H9 (cell line): Measurements from ENCODE around the gene MYCBPAP. TPM values are rescaled to one million over a fixed set of nuclear protein-coding genes. Genes with fewer than 3 reads are reported as not detected.

Source experiments
- DNase-seq: peaks from one replicate; pipeline ENCODE4 v3.0.0-alpha.2; 2017
- H2AFZ ChIP-seq: one replicate; pipeline ENCODE4 v1.6.1; 2013; ENCODE audit warnings: mild to moderate bottlenecking, low read length, control low read depth, moderate library complexity
- H2AK5ac ChIP-seq: 2 replicates; pipeline ENCODE4 v1.6.1; 2013; ENCODE audit warnings: low read length, control low read depth, mixed read lengths; ENCODE audit not compliant: insufficient read length
- H2BK120ac ChIP-seq: one replicate; pipeline ENCODE4 v1.6.1; 2013; ENCODE audit warnings: low read depth, mild to moderate bottlenecking, low read length, control low read depth, inconsistent platforms; ENCODE audit not compliant: poor library complexity, severe bottlenecking
- H2BK12ac ChIP-seq: 2 replicates; pipeline ENCODE4 v1.6.1; 2013; ENCODE audit warnings: low read length, control low read depth, mixed read lengths, low read depth; ENCODE audit not compliant: insufficient read length
- H2BK15ac ChIP-seq: 2 replicates; pipeline ENCODE4 v1.6.1; 2013; ENCODE audit warnings: low read depth, low read length, control low read depth
- H2BK20ac ChIP-seq: one replicate; pipeline ENCODE4 v1.6.1; 2013; ENCODE audit warnings: low read depth, mild to moderate bottlenecking, low read length, control low read depth, inconsistent platforms; ENCODE audit not compliant: poor library complexity, severe bottlenecking
- H2BK5ac ChIP-seq: 2 replicates; pipeline ENCODE4 v1.6.1; 2013; ENCODE audit warnings: low read length, control low read depth, mixed read lengths; ENCODE audit not compliant: insufficient read length
- H3K14ac ChIP-seq: 2 replicates; pipeline ENCODE4 v1.6.1; 2013; ENCODE audit warnings: low read length, control low read depth; ENCODE audit not compliant: insufficient read depth
- H3K18ac ChIP-seq: 2 replicates; pipeline ENCODE4 v1.6.1; 2013; ENCODE audit warnings: low read depth, mild to moderate bottlenecking, mixed read lengths, low read length, control low read depth; ENCODE audit not compliant: insufficient read length
- H3K23ac ChIP-seq: 2 replicates; pipeline ENCODE4 v1.6.1; 2013; ENCODE audit warnings: low read length, control low read depth, mixed read lengths, low read depth; ENCODE audit not compliant: insufficient read length
- H3K23me2 ChIP-seq: 2 replicates; pipeline ENCODE4 v1.6.1; 2013; ENCODE audit warnings: low read depth, mild to moderate bottlenecking, mixed read lengths, low read length, control low read depth; ENCODE audit not compliant: insufficient read length, poor library complexity, severe bottlenecking
- H3K27ac ChIP-seq: 2 replicates; pipeline ENCODE4 v1.5.1; 2013; ENCODE audit warnings: low read length, control low read depth, mixed read lengths, low read depth; ENCODE audit not compliant: insufficient read length
- H3K27me3 ChIP-seq: 2 replicates; pipeline ENCODE4 v1.6.1; 2013; ENCODE audit warnings: low read length, control low read depth, inconsistent platforms; ENCODE audit not compliant: insufficient read depth
- H3K4ac ChIP-seq: 2 replicates; pipeline ENCODE4 v1.6.1; 2013; ENCODE audit warnings: low read depth, mild to moderate bottlenecking, control low read depth, inconsistent platforms, low read length, moderate library complexity
- H3K4me1 ChIP-seq: 2 replicates; pipeline ENCODE4 v1.6.1; 2013; ENCODE audit warnings: low read length, control low read depth, inconsistent platforms; ENCODE audit not compliant: insufficient read depth
- H3K4me2 ChIP-seq: 2 replicates; pipeline ENCODE4 v1.6.1; 2013; ENCODE audit warnings: low read length, control low read depth, mixed read lengths; ENCODE audit not compliant: insufficient read length, insufficient read depth
- H3K56ac ChIP-seq: 2 replicates; pipeline ENCODE4 v1.6.1; 2013; ENCODE audit warnings: low read depth, mild to moderate bottlenecking, mixed read lengths, low read length, control low read depth; ENCODE audit not compliant: insufficient read length
- H3K79me1 ChIP-seq: 2 replicates; pipeline ENCODE4 v1.6.1; 2013; ENCODE audit warnings: low read depth, mild to moderate bottlenecking, moderate library complexity, low read length, control low read depth, inconsistent platforms; ENCODE audit not compliant: insufficient read depth, poor library complexity, severe bottlenecking
- H3K79me2 ChIP-seq: 2 replicates; pipeline ENCODE4 v1.6.1; 2013; ENCODE audit warnings: low read length, control low read depth, inconsistent platforms; ENCODE audit not compliant: insufficient read depth
- H3K9ac ChIP-seq: 2 replicates; pipeline ENCODE4 v1.6.1; 2013; ENCODE audit warnings: low read length, control low read depth, mixed read lengths; ENCODE audit not compliant: insufficient read length; ENCODE audit errors: extremely low read depth
- H3K9me3 ChIP-seq: one replicate; pipeline ENCODE4 v1.6.1; 2013; ENCODE audit warnings: low read depth, low read length, inconsistent platforms; ENCODE audit not compliant: control insufficient read depth
- H3T11ph ChIP-seq: one replicate; pipeline ENCODE4 v1.6.1; 2013; ENCODE audit warnings: mild to moderate bottlenecking, low read length, control low read depth, inconsistent platforms
- H4K20me1 ChIP-seq: one replicate; pipeline ENCODE4 v1.6.1; 2013; ENCODE audit not compliant: control insufficient read depth, insufficient read length, insufficient read depth
- H4K5ac ChIP-seq: 2 replicates; pipeline ENCODE4 v1.6.1; 2013; ENCODE audit warnings: low read depth, mild to moderate bottlenecking, mixed read lengths, low read length, control low read depth; ENCODE audit not compliant: insufficient read length
- H4K8ac ChIP-seq: replicated peaks from 2 replicates; pipeline ENCODE4 v1.6.1; 2013; ENCODE audit warnings: low read length, control low read depth, mixed read lengths, low read depth; ENCODE audit not compliant: insufficient read length
- H4K91ac ChIP-seq: 2 replicates; pipeline ENCODE4 v1.6.1; 2013; ENCODE audit warnings: low read depth, mild to moderate bottlenecking, moderate library complexity, mixed read lengths, low read length, control low read depth; ENCODE audit not compliant: insufficient read length
- H3K27ac Mint-ChIP-seq, 3 experiments: 2 replicates in 2 of 3; 3 replicates in 1 of 3; pipeline ENCODE4 v1.8.0; 2020 to 2021; ENCODE audit warnings: mixed read lengths in 3 of 3, mild to moderate bottlenecking in 1 of 3, moderate library complexity in 1 of 3
- H3K27me3 Mint-ChIP-seq: 2 replicates; pipeline ENCODE4 v1.8.0; 2021; ENCODE audit warnings: low read depth, mild to moderate bottlenecking, moderate library complexity, mixed read lengths
- H3K36me3 Mint-ChIP-seq, 3 experiments: 2 replicates in 2 of 3; 3 replicates in 1 of 3; pipeline ENCODE4 v1.8.0; 2020 to 2021; ENCODE audit warnings: low read depth in 3 of 3, mixed read lengths in 3 of 3; ENCODE audit not compliant: insufficient read depth in 1 of 3
- H3K4me1 Mint-ChIP-seq, 2 experiments: 2 replicates each; pipeline ENCODE4 v1.8.0; 2020; ENCODE audit warnings: mixed read lengths in 2 of 2
- H3K4me3 Mint-ChIP-seq, 2 experiments: 2 replicates in 1 of 2; 3 replicates in 1 of 2; pipeline ENCODE4 v1.8.0; 2020 to 2021; ENCODE audit warnings: mild to moderate bottlenecking in 2 of 2, mixed read lengths in 2 of 2, moderate library complexity in 1 of 2
- H3K9me3 Mint-ChIP-seq, 2 experiments: 2 replicates in 1 of 2; 3 replicates in 1 of 2; pipeline ENCODE4 v1.8.0; 2020; ENCODE audit warnings: mild to moderate bottlenecking in 2 of 2, mixed read lengths in 2 of 2, moderate library complexity in 1 of 2
- WGBS: extraction: QIAGEN DNeasy Blood & Tissue Kit; methylation state at CpG from one replicate; pipeline ENCODE4 v1.1.7; 2013; ENCODE audit warnings: missing lambda C conversion rate, low lambda C conversion rate, mixed read lengths; ENCODE audit not compliant: insufficient read length; ENCODE audit errors: extremely low coverage; 5-methylcytosine and 5-hydroxymethylcytosine counted together
- total RNA-seq: library from RNA; stranded (reverse); gene quantifications from 2 replicates; pipeline ENCODE4 v1.2.1, GENCODE V29; 2021
- TF ChIP-seq, protein P1 (sequence below): fragments of 200-600 bp; sonication (generic); conservative IDR thresholded peaks from 3 replicates; pipeline ENCODE4 v1.8.0; 2021; ENCODE audit warnings: antibody characterized with exemption, mild to moderate bottlenecking

The MYCBPAP gene
- total RNA-seq, 1 experiment from 2014 or later: 1.7 TPM

DNA sequence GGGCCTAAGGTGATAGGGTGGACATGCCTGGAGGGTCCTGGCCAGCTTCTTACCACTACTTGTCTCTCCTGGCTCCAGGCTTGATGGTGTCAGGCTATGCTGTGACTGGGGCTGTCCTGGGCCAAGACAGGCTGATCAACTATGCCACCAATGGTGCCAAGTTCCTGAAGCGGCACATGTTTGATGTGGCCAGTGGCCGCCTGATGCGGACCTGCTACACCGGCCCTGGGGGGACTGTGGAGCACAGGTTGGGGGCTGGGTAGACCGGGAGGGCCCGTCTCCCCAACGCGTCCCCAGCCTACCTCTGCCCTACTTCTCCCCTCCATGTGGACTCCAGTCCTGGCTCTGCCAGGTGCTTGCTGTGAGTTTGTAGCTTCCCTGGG lies 43.2 kb downstream of the MYCBPAP start:
- no peaks in the 10 kb centered on the region for H3K27me3 ChIP-seq
- H2BK120ac ChIP-seq: no peak overlapping the region
- H3K4me3 Mint-ChIP-seq: no peak overlapping the region
- no peak overlapping the region for H3K4ac ChIP-seq
- no peaks in the 10 kb centered on the region for H3K23me2 ChIP-seq
- H2AK5ac ChIP-seq: no peak overlapping the region
- no peak overlapping the region for H4K8ac ChIP-seq
- no peak overlapping the region for H3K9ac ChIP-seq
- no peak overlapping the region for H4K91ac ChIP-seq
- H3K79me1 ChIP-seq: no peaks in the 10 kb centered on the region
- H3K9me3 Mint-ChIP-seq: no peaks in the 10 kb centered on the region; a peak in 1 of 5 replicates
- H4K20me1 ChIP-seq: no peaks in the 10 kb centered on the region
- no peak overlapping the region for H2BK12ac ChIP-seq
- no peak overlapping the region for H3K56ac ChIP-seq
- no peaks in the 10 kb centered on the region for H3K79me2 ChIP-seq
- peaks cover 9% of the 10 kb centered on the region for H3K27me3 Mint-ChIP-seq
- no peak overlapping the region for H3K27ac ChIP-seq
- no peaks in the 10 kb centered on the region; a peak in 1 of 7 replicates for H3K36me3 Mint-ChIP-seq
- H2BK5ac ChIP-seq: no peak overlapping the region
- WGBS: no CpG with 5 or more reads among the region's 8 CpGs
- no peak overlapping the region for H2BK20ac ChIP-seq
- no peak for DNase-seq
- no peak overlapping the region for H3K18ac ChIP-seq
- H4K5ac ChIP-seq: no peak overlapping the region
- no peak overlapping the region for H3K23ac ChIP-seq
- TF ChIP-seq, protein P1, sequence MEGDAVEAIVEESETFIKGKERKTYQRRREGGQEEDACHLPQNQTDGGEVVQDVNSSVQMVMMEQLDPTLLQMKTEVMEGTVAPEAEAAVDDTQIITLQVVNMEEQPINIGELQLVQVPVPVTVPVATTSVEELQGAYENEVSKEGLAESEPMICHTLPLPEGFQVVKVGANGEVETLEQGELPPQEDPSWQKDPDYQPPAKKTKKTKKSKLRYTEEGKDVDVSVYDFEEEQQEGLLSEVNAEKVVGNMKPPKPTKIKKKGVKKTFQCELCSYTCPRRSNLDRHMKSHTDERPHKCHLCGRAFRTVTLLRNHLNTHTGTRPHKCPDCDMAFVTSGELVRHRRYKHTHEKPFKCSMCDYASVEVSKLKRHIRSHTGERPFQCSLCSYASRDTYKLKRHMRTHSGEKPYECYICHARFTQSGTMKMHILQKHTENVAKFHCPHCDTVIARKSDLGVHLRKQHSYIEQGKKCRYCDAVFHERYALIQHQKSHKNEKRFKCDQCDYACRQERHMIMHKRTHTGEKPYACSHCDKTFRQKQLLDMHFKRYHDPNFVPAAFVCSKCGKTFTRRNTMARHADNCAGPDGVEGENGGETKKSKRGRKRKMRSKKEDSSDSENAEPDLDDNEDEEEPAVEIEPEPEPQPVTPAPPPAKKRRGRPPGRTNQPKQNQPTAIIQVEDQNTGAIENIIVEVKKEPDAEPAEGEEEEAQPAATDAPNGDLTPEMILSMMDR: no peak
- peaks cover 8 to 11% of the 10 kb centered on the region in 2 experiments; a peak in 2 of 4 replicates for H3K4me1 Mint-ChIP-seq
- no peak overlapping the region for H3K4me2 ChIP-seq
- no peaks in the 10 kb centered on the region for H3K9me3 ChIP-seq
- no peak overlapping the region for H3K27ac Mint-ChIP-seq
- H2BK15ac ChIP-seq: no peak overlapping the region
- no peak overlapping the region for H3K14ac ChIP-seq
- no peak overlapping the region for H2AFZ ChIP-seq
- no peak overlapping the region for H3T11ph ChIP-seq
- H3K4me1 ChIP-seq: no peaks in the 10 kb centered on the region; the same call in 1 of the 2 replicates
